ENCODE data around the gene MEIOB.
"Not testable (repeated sequence)": the region's sequence is repeated elsewhere in the genome, so short reads cannot be mapped to it uniquely, and the experiment has no call there.

The MEIOB gene

DNA sequence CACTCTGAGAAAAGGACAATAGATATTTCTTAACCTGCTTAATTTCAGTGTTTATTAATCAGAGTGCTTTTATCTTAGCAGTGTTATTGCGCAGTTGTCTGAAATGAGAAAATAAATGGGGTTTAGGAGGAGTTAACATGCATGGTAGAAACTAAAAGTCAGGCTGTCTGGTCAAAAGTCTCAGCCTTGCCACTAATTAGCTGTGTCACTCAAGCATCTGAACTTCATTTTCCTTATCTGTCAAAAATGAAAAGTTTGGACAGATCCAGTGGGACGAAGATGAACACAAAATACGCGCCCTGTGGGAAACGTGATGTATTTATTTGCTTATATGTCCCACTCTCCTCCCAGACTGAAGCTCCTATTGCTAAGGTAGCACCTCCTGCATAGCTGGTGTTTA is 6.3 kb upstream of the MEIOB start:
- DNase-seq (ENCODE audit: insufficient read length, low spot score), result no peak
- no peak for FAIRE-seq

DNA sequence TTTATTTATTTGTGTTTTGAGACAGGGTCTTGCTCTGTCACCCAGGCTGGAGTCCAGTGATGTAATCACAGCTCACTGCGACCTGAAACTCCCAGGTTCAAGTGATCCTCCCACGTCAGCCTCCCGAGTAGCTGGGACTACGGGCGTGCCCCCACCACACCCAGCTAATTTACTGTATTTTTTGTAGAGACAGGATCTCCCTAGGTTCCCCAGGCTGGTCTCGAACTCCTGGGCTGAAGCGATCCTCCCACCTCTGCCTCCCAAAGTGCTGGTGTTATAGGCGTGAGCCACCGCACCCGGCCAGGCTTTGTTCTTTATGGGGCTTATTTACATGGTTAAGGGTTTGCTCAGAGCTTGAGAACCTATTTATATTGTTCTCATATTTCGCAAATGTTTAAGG is 5.8 kb upstream of the MEIOB start:
- FAIRE-seq, result no peak

DNA sequence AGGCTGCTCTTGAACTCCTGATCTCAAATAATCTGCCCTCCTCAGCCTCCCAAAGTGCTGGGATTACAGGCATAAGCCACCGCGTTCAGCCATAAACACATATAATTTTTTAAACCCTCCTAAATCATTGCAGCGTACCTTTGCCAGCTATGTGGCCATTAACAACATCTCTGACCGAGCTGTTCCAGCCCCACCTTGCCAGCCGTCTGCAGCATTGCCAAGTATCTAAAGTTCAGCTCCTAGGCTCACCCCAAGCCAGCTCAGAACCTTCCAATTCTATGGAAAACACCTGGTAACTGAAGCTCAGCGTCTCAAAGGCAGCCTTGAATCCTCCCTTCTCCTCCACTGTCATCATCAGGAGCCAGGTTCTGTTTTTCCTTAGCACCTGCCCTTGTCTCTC is 5.1 kb upstream of the MEIOB start:
- DNase-seq (ENCODE audit: insufficient read length, low spot score), result no peak
- no peak for FAIRE-seq

More for the DNA sequence above, 5.8 kb upstream of the MEIOB start:
- DNase-seq (ENCODE audit: insufficient read length, low spot score), result no peak

DNA sequence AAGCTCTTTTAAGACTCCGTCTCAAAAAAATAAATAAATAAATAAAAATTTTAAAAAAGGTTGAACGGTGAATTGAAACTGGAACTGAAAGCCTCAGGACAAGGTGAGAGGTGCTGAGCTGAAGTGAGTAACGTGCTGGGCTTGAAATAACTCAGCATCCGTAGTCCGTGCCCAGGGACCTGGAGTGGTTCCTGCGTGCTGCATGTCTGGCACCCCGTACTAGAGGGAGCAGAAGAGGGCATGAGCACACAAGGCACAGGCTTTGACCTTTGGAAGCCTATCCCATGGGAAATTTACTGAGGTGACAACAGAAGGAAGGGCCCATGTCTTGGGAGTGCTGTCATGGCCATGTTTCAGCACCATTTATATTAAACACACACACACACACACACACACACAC is 4.5 kb upstream of the MEIOB start:
- no peak for FAIRE-seq
- DNase-seq (ENCODE audit: insufficient read length, low spot score), result peak; percentile 44

DNA sequence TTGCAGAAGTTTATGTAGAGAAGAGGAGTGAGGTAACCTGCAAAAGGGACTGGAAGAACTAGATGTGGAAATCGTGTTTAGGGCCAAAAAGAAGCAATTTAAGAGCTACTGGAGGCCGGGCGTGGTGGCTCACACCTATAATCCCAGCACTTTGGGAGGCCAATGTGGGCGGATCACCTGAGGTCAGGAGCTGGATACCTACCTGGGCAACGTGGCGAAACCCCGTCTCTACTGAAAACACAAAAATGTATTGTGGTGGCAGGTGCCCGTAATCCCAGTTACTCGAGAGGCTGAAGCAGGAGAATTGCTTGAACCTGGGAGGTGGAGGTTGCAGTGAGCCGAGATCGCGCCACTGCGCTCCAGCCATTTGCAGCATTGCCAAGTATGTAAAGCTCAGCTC is 4.1 kb upstream of the MEIOB start:
- not testable (repeated sequence) for FAIRE-seq

DNA sequence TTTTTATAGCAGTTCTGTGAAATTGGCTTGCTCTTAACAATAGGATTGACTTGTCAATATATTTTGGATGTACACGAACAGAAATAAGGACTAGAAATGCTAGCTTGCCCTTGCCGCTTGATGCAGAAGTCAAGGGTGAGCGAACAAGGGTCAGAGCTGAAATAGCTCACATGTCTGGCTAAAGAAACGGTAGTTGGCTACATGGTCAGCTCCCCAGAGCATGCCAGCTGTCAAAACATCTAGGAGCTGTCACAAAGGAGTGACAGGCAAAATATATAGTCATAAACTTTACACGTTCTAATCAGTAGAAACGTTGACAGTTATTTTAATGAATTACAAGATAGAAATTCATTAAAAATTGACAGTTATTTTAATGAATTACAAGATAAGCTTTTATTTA is 2.9 kb upstream of the MEIOB start:
- FAIRE-seq (no peak), DNase-seq (ENCODE audit: insufficient read length, low spot score) (no peak)

More for the DNA sequence above, 4.1 kb upstream of the MEIOB start:
- DNase-seq (ENCODE audit: insufficient read length, low spot score), result not testable (repeated sequence)

DNA sequence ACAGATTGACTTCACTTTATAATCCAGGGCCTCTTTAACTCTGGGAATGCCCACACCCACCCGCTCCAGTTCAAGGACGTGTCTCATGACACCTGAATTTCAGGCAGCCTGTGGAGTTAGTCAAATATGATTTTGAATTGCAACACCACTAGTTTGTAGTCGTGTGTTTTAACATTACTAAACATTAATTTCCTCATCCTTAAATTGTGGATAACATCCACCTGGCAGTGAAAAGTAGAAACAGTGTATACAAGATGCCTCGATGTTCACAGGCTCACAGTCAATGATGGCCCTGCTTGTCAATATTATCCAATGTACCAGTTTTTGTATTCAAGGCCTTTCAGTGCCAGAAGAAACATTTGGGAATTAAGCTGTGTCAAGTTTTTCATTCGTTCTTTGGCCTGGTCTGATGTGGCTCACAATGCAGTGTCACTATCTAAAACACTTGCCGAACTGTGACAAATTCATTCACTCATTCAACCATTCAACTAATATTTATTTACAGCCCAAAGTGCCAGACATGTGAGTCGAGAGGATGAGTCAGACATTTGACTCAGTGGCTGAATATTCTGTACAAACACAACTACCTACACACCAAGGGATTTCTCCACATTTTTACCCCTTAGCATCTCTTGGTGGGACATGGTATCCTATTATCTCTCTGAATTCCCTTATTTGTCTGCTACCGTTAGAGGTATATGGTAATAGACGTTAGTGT is 1.4 kb downstream of the MEIOB start:
- DNase-seq (ENCODE audit: insufficient read length, low spot score) (no peak), FAIRE-seq (no peak)

DNA sequence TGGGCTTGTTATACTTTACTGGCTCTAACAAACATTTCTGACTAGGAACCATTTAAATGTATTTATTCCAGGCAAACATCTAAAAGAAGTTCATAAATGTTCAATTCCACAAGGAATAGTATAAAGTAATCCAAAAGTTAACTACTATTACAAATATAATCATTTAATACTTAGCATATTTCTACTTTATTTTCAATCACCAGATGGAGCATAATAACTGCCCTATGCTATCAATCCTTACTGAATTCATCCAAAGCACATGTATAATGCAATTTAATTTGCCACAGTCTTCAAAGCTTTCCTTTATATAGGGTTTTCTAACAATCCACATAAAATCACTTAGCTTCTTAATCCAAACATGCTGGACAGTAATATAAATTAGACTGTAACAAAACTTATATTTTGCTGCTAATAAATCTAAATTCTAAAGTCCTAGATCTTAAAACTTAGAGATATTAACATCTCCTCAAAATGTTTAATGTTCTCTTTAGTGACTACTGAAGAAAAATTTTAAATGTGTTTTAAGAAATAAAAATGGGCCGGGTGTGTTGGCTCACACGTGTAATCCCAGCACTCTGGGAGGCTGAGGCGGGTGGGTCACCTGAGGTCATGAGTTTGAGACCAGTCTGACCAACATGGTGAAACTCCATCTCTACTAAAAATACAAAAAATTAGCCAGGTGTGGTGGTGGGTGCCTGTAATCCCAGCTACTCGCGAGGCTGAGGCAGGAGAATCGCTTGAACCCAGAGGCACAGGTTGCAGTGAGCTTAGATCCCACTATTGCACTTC is 5.9 kb downstream of the MEIOB start:
- no peak for DNase-seq (ENCODE audit: insufficient read length, low spot score)
- FAIRE-seq, result no peak

DNA sequence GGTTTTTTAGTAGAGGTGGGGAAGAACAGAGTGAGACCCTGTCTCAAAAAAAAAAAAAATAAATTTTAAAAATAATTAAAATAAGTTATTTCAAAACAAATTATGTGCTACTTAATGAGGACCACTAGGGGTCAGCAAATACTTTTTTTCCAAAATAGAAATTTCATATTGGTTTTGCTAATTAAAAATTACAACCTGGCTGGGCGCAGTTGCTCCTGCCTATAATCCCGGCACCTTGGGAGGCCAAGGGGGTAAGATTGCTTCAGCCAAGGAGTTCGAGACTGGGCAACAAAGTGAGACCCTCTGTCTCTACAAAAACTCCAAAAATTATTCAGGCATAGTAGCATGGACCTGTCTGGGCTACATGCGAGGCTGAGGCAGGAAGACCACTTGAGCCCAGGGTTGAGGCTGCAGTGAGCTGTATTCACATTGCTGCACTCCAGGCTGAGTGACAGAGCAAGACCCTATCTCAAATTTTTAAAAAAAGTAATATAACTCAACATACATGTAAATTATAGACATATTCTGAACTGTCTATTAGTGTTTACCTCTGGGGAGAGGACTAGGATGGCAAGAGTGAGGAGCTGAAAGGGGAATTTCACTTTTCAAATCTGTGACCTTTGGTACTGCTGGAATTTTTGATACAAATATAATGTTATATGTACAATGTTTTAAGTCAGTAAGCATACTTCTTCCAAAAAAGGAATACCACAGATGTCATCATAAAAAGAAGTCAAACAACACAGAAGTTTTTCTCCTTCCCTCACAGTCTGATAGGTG is 8.1 kb downstream of the MEIOB start:
- DNase-seq (ENCODE audit: insufficient read length, low spot score) (no peak), FAIRE-seq (no peak)

DNA sequence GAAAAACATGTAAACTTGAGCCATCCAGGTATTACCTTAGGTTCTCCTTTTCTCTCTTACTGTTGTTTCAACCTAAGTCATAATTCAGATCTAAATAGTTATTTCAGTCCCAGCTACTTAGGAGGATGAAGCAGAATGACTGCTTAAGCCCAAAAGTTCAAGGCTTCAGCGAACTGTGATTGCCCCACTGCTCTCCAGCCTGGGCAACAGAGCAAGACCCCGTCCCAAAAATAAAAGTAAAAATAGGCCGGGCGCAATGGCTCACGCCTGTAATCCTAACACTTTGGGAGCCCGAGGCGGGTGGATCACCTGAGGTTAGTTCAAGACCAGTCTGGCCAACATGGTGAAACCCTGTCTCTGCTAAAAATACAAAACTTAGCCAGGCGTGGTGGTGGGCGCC is 9.6 kb downstream of the MEIOB start:
- no peak for FAIRE-seq
- DNase-seq (ENCODE audit: insufficient read length, low spot score), result no peak

DNA sequence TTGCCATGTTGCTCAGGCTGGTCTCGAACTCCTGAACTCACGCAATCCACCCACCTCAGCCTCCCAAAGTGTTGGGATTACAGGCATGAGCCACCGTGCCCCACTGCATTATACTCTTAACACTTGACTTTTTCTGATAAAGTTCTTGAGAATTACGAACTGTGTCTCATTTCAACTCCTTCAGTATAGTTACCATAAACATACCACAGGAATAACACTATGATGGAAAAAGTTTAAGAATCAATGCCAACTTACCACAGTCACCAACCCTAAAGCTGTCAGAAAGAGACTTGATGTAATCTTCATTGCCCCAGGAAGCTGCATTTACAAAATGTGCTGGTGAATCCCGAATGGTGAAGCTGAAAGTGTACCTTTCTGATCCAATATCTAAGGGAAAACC is 10.2 kb downstream of the MEIOB start:
- FAIRE-seq, result no peak
- no peak for DNase-seq (ENCODE audit: insufficient read length, low spot score)

DNA sequence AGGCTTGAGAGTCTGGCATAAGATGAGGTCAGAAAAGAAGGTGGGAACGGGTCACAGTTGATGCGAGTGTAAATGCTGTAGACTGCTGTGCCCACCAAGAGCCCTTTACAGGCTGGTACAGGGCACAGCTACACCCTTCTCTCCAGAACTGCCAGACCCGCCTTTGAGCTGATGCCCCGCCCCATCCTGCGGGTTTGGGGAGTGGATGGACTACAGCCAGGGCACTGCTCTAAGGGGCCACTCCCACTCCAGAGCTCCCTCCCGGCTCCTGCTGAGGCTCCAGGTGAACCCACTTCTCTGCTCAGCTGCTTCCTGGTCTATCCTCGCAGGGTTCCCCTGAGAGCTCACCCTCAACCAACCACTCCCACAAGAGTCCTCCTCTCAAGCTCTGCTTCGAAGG is 12.3 kb downstream of the MEIOB start:
- DNase-seq (ENCODE audit: insufficient read length, low spot score) (no peak), FAIRE-seq (no peak)

DNA sequence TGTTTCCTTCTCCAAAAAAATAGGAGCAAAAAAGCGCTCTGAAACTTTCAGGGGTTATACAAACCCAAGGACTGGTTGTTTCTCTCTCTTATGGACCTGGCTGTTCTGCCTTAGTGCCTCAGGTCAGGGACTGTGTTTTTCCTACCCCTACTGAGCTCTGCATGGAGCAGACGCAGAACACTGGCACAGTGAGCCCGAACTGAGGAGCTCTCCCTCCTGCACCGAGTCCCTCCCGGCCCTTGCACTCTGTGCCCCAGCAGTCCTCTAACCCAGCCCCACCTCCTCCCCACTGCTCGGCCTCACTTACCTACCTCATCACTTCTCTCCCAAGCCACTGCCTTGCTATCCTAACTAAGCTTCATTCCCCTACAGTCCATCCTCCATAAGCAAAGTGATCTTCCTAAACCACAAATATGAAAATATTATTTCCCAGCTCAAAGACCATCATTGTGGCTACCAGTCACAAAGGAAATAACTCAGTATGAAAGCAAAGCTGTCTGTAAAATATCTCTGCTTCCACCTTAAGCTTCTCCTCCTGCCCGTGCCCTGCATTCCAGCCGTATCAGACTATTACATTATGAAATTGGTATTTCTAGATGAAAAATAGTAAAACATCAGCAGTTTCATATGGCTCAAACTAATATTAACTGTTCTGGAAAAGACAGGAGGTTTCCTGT is 13.6 kb downstream of the MEIOB start:
- no peak for DNase-seq (ENCODE audit: insufficient read length, low spot score)
- FAIRE-seq, result no peak

DNA sequence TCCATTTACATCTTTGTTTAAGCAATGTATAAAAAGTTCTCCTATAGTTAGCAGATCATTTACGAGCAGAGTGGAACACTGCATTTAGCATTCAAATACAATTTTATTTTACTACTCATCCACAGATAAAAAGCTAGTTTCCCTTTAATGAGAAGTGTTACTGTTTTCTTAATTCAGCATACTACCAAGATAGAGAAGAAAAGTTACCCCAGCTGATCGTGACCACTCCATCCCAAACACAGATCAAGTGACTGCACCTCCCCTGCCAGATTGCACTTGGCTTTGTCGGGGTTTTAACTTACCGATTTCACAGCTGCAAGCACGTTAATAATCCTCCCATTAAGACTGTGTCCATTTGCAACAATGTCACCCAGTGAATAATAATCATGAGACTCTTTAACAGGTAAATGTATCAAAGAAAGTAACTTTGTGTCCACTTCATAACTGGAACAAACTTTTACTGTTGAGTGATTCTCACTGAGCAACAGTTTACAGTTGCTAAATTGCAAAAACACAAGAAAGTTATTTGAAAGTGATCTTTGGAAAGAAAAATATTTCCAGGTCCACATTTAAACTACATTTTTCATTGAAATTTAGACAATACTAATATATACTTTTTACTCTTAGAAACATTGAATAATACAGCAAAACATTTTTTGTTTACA is 14.4 kb downstream of the MEIOB start:
- DNase-seq (ENCODE audit: insufficient read length, low spot score), result no peak
- FAIRE-seq, result no peak

DNA sequence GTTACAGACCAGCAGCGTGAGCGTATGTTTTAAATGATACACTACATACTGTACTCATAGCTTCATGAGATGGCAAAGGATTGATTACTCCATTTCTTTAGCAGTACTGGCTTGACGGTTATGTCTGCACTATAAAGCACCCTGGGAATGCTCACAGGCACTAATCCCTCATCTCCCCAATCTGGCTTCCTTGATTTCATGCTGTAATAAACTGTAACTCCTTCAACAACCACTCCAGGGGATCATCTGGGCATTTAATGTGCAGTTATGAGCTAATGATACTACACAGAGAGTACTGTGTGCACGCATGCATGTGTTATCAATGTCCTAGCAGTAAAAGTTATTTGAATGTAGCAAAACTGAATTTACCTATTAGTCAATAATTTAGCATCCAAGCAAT is 20.2 kb downstream of the MEIOB start:
- FAIRE-seq (no peak), DNase-seq (ENCODE audit: insufficient read length, low spot score) (no peak)

DNA sequence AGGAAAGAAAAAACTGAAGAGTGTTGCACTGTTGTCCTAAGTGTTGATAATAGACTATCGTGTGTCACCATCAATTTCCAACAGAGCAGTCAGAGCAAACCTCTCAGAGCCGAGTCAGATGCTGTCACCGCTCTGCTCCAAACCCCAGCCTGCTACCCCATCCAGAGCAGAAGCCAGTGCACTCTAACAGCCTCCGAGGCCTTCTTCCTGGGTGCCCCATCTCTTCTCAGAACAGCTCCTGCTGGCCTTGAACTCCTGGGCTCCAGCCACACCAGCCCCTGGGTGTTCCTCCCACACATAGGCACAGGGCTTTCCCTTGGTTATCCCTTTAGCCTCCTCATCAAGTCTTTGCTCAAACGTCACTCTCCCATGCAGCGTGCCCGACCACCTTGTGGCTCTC is 21.0 kb downstream of the MEIOB start:
- DNase-seq (ENCODE audit: insufficient read length, low spot score), result no peak
- FAIRE-seq, result no peak

DNA sequence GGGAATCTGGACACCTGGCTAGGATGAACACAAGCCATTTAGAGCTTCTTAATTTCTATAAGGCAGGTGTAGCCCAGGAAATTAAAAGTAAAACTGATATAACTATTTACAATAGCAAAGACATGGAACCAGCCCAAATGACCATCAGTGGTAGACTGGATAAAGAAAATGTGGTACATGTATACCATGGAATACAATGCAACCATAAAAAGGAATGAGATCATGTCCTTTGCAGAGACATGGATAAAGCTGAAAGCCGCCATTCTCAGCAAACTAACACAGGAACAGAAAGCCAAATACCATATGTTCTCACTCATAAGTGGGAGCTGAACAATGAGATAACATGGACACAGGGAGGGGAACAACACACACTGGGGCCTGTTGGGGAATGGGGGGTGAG is 25.5 kb downstream of the MEIOB start:
- DNase-seq (ENCODE audit: insufficient read length, low spot score) (no peak), FAIRE-seq (no peak)

DNA sequence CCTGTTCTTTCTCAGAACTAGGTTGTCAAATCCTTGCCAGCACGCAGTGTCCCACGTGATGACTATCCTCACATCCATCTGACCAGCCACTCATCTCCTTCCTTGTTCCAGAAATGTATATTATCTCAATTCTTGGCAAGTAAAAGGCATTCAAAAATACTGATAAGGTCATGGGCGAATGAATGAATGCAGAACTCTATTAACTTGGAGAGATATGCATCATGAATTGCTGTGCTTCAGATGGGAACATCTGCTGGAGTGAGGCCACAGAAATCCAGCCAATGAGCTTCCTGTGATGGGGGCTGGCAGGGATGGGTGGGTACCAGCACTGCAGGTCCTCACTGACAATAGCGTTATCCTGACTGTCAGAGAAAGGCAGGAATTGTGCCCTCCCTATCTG is 26.0 kb downstream of the MEIOB start:
- DNase-seq (ENCODE audit: insufficient read length, low spot score) (no peak), FAIRE-seq (no peak)

DNA sequence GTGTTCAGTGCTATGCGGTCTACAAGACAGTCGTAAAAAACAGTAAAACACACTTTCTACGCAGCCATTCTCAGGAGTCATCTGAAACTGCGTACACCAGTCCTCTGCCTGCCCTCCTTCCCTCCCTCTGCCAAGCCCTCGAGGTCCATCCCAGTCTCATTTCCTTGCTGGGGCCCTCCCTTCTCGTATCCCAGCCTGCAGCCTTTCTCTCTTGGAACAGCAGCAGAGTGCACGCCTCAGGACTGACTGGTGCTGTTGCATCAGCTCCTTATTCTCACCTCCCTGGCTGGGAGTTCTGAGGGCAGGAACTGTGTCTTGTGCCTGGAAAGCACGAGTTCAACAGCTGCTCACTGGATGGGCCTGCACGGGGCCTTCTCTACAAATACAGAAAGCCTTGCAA is 32.4 kb downstream of the MEIOB start:
- FAIRE-seq (no peak), DNase-seq (ENCODE audit: insufficient read length, low spot score) (no peak)

DNA sequence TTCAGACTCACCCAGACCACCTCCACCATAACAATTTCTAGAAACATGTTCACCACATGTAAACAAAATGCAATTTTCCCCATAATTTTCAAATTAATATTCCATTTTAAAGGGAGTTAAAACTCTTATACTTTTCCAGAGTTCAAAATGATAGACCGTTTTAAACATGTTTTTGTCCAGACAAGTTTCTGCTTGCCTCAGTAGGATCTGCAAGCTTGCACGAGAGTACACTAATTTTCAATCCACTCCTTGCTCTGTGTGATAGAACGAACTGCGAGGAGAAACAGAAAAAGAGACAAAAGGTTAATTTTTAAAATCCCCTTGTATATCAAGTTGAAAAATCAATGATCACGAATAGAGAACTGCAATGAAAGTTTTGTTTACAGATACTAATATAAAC is 37.9 kb downstream of the MEIOB start:
- no peak for DNase-seq (ENCODE audit: insufficient read length, low spot score)
- FAIRE-seq, result no peak

Measured in GM19239 (cell line).